ENCODE data around the gene ZCRB1.

Gene ZCRB1

GRCh38 chr12:42326541-42327226, 790 bp upstream of the ZCRB1 start:
- DNase-seq = no peak

DNA sequence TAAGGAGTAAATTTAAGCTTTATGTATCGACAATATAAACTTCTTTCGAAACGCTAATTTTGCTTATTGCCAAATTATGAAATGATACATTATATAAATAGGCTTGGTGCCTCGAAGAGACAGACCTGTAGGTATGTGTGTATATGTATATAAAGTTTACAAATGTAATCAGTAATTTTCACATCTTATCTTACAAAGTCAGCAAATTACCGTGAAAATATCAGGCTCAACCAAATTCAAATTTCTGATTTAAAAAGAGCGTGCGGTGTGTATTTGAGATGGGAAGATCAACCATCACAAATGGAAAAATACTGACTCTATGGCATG, 605 bp downstream of the ZCRB1 start:
- no peak for DNase-seq

GRCh38 chr12:42323856-42324255, 2.0 kb downstream of the ZCRB1 start:
- no peak for DNase-seq

DNA sequence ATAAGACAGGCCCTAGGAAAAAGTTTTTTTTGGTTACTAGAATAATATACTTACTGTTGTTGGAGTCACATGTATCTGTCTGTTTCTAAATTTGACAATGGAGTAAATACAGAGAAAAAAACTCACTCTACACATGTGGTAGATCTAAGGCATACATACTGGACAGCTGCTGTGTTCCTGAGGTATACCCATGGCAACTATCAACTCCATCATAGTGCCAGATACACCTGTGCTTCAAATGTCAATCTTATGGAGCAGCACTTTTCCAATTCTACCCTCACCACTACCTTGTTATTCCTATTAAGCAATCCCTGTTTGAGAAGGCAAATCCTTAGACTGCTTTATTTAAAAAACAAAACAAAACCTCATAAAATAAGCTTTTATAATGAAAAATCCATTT, 3.3 kb downstream of the ZCRB1 start:
- no peak for DNase-seq

DNA sequence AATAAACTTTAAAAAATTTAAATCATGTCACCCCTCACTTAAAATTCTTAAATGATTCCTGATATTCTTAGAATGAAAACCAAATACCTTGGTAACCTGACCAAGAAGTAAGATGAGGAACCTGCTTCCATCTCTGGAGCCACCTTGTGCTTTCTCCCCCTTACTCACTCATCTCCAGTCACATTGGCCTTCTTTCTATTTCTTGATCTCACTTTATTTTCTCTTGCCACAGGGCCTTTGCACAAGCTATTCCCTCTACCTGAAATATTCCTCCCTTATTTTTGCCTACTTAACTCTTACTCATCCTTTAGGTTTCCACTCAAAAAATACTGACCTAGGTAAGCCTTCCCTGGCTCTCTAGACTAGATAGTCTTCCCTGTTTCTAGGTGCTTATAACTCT, 5.1 kb downstream of the ZCRB1 start:
- DNase-seq = no peak

DNA sequence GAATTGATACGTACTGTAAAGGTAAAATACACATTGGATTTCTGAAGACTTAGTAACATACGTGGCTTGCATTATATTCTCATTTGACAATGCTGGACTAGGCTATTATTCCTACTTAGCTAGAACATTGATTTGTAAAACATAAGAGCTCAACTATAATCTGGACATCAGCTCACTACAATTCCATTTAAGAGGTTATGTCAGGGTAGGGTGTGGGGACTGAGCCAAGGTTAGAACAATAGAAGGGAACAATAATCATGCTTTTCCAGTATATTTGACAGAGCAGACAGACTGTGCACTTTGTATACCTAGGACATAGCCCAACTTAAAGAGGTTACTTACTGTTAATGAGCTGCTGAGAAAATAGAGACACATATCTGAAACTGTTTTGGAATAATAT, 10.8 kb downstream of the ZCRB1 start:
- DNase-seq = no peak

GRCh38 chr12:42309996-42310395, 15.9 kb downstream of the ZCRB1 start:
- DNase-seq = no peak

DNA sequence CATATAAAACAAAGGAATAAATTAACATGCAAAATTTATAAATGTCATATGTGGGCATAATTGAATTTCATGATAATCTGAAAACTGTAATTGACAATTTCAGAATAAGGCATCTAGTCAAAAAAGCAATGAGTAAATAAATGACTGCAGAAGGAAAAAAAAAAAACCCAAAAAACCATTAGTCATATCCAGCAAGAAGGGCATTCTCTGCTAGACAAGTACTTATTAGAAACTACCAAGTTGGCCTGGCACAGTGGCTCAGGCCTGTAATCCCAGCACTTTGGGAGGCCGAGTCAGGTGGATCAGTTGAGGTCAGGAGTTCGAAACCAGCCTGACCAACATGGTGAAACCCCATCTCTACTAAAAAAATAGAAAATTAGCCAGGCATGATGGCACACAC, 17.5 kb downstream of the ZCRB1 start:
- no peak for DNase-seq

GRCh38 chr12:42306297-42306696, 19.6 kb downstream of the ZCRB1 start:
- no peak for DNase-seq

DNA sequence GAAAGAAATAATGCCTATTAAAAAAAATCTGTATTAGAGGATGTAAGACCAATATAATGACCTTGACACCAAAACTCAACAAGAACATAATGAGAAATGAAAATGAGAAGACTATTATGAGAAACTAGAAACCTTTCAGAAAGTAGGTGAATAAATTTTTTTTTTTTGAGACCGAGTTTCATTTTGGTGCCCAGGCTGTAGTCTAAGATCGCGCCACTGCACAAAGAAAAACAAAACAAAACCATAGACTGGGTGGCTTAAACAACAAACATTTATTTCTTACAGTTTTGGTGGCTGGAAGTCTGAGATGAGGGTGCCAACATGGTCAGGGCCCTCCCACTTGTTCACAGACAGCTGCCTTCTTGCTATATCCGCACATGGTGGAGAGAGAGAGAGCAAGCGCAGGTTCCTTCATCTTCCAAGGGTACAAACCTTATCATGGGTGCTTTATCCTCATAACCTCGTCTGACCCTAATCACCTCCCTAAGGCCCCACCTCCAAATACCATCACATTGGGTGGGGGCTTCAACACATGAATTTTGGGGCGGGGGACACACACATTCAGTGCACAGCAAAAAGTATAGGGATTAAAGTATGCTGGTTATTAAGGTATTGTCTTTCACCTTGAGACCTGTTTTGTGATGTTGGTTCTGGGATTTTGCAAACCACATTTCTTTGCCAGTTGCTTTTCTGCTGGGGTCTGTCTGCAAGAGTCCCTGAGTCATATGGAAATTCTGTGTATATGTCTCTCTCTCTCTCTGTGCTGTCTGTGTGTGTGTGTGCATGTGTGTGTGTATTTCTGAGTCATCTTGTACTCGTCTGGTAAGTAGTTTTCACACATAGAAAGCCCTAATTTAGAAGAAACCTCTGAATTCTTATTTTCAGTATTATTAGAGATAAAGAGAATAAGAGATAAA, 26.2 kb downstream of the ZCRB1 start:
- no peak for DNase-seq

DNA sequence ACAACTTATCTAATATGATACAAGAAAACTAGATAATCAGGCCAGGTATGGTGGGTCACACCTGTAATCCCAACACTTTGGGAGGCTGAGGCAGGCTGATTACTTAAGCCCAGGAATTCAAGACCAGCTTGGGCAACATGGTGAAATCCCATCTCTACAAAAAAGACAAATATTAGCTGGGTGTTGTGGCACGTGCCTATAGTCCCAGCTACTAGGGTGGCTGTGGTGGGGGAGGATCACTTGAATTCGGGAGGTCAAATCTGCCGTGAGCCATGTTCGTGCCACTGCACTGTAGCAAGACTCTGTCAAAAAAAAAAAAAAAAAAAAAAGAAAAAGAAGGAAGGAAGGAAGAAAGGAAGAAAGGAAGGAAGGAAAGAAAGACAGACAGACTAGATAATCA, 27.0 kb downstream of the ZCRB1 start:
- DNase-seq = no peak

DNA sequence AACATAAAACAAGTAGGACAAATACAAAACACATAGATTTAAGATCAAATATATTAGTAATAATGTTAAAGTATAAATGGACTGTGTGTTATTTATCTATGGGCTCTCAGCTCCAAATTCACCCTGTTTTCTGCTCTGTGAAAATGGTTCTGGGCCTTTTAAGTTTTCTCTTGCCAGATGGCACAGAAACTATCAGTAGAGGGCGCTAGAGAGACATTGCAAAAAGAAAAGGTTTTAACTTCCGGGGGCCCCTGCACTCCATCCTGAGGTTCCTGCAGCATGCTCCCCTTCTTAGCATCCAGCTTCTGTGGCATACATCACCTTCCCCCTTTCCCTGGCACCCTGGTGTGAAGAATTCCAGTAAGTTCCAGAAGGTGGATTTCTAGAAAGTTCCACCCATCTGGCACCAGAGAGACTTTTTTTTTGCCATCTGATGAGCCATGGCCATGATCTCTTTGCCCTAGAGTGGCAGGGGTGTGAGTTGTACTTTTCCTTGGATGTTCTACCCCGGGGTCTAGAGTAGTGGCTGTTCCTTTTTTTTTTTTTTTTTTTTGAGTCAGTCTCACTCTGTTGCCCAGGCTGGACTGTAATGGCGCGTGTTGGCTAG, 29.3 kb downstream of the ZCRB1 start:
- DNase-seq = no peak

DNA sequence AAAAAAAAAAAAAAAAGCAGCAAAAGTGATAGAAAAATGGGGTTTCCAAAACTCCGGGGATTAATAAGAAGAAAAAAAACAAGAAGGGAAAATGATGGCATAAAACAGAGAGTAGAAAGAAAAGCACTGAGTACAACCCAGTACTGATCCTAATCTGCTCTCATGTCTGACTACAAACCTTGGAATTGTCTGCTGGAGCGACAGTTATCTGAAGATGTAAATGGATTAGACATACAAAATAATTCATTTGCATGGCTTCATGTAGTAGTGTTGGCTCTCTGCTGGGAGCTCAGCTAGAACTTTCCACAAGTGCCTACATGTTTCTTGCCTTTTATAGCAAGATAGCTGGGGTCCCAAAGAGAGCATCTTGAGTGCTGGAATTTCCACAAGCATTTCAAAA, 34.2 kb downstream of the ZCRB1 start:
- DNase-seq = no peak

GRCh38 chr12:42288544-42288943, 37.4 kb downstream of the ZCRB1 start:
- no peak for DNase-seq

- no peak for DNase-seq
These were observed 39.2 kb downstream of the ZCRB1 start for GRCh38 chr12:42286741-42287140.

GRCh38 chr12:42285431-42285830, 40.5 kb downstream of the ZCRB1 start:
- no peak for DNase-seq

GRCh38 chr12:42284876-42285275, 41.0 kb downstream of the ZCRB1 start:
- DNase-seq = no peak

GRCh38 chr12:42284157-42284556, 41.7 kb downstream of the ZCRB1 start:
- DNase-seq = no peak

DNA sequence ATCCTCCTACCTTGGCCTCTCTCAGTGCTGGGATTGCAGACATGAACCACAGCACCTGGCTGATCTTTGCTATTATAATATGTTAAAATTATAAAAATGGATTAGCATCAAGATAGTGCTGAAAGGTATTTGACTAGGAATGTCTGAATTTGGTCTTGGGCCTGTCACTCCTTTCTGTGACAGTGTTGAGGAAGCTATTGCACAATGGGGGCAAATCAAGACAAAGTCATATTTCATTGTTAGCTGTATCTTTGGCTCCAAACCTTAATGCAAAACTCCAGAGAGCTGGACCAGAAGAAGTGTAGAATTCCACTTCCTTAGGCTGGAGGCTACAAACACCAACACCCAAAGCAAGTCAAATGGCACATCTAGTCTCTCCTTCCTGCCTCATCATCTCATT, 42.2 kb downstream of the ZCRB1 start:
- no peak for DNase-seq

DNA sequence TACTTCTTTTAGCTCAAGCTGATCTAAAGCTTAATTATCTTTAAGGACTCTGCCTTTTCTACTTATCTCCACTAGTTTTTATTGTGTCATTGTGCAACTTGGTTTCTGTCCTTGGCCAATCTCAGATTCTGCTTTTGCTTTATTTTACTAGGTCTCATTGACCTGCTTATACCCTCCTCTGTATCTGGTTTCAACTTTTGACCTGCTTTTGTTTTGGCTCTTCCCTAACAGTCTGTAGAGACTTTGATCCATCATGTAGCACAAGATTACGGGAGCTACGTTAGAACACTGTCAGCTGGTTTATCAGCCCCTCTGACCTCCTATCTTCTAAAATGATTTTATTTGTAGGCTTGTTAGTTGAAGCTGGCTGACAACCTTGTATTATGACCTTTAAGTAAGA, 43.6 kb downstream of the ZCRB1 start:
- DNase-seq = no peak

- no peak for DNase-seq
These were observed 44.0 kb downstream of the ZCRB1 start for GRCh38 chr12:42281844-42282243.

- no peak for DNase-seq
These were observed 44.6 kb downstream of the ZCRB1 start for GRCh38 chr12:42281278-42281677.

GRCh38 chr12:42278128-42278510, 47.8 kb downstream of the ZCRB1 start:
- no peak for DNase-seq

All from CD4-positive, alpha-beta T cell treated with Interleukin-15 for 1 hour (primary cell).